Endodermal cell (in vitro differentiated cells): ENCODE measurements around the gene RAP2A. TPM values are rescaled to one million over a fixed set of nuclear protein-coding genes. Genes with fewer than 3 reads are reported as not detected.

ENCODE experiments used
- DNase-seq: peaks from one replicate; pipeline ENCODE4 v3.0.0-alpha.2; 2017
- H3K27ac ChIP-seq: 2 replicates; pipeline ENCODE4 v1.5.1; 2013; ENCODE audit warnings: mild to moderate bottlenecking, low read depth, low read length, moderate library complexity
- H3K27me3 ChIP-seq: 2 replicates; pipeline ENCODE4 v1.6.1; 2013; ENCODE audit warnings: mild to moderate bottlenecking, low read length, moderate library complexity; ENCODE audit not compliant: insufficient read depth, control insufficient read depth, poor library complexity, severe bottlenecking
- H3K36me3 ChIP-seq: 2 replicates; pipeline ENCODE4 v1.7.0; 2013; ENCODE audit warnings: mild to moderate bottlenecking, low read length, moderate library complexity; ENCODE audit not compliant: control insufficient read depth, insufficient read depth
- H3K4me1 ChIP-seq: one replicate; pipeline ENCODE4 v1.7.0; 2013; ENCODE audit warnings: low read length; ENCODE audit not compliant: control insufficient read depth, insufficient read depth
- H3K4me3 ChIP-seq: 2 replicates; pipeline ENCODE4 v1.5.1; 2013; ENCODE audit warnings: mild to moderate bottlenecking, low read length, moderate library complexity
- H3K9ac ChIP-seq: 2 replicates; pipeline ENCODE4 v1.6.1; 2013; ENCODE audit warnings: mild to moderate bottlenecking, low read length, moderate library complexity; ENCODE audit not compliant: poor library complexity, severe bottlenecking; ENCODE audit errors: extremely low read depth
- H3K9me3 ChIP-seq: 2 replicates; pipeline ENCODE4 v1.6.1; 2013; ENCODE audit warnings: mild to moderate bottlenecking, low read length, moderate library complexity; ENCODE audit not compliant: control insufficient read depth
- H3K27ac Mint-ChIP-seq: 2 replicates; pipeline ENCODE4 v1.8.0; 2020; ENCODE audit warnings: mixed read lengths
- H3K27me3 Mint-ChIP-seq: 2 replicates; pipeline ENCODE4 v1.8.0; 2021; ENCODE audit warnings: mild to moderate bottlenecking, mixed read lengths; ENCODE audit not compliant: insufficient read depth
- H3K36me3 Mint-ChIP-seq: 2 replicates; pipeline ENCODE4 v1.8.0; 2020; ENCODE audit warnings: low read depth, mixed read lengths
- H3K4me1 Mint-ChIP-seq: 2 replicates; pipeline ENCODE4 v1.8.0; 2020; ENCODE audit warnings: mixed read lengths
- H3K4me3 Mint-ChIP-seq: 2 replicates; pipeline ENCODE4 v1.8.0; 2020; ENCODE audit warnings: mild to moderate bottlenecking, moderate library complexity, mixed read lengths
- H3K9me3 Mint-ChIP-seq: 2 replicates; pipeline ENCODE4 v1.8.0; 2020; ENCODE audit warnings: mild to moderate bottlenecking, mixed read lengths
- WGBS, 2 experiments: methylation state at CpG; one replicate each; pipeline versions ENCODE4 v1.1.5 to v1.1.7; 2013; ENCODE audit warnings: missing lambda C conversion rate in 2 of 2, mixed read lengths in 1 of 2; ENCODE audit not compliant: insufficient coverage in 1 of 2, insufficient read length in 1 of 2; 5-methylcytosine and 5-hydroxymethylcytosine counted together
- total RNA-seq, 2 donors: library from RNA; stranded (reverse); fragmentation: NEBNext Ultra II Directional in 1 of 2; extraction: Animal tissue kit (Norgen Biotek cat#: 25700) in 1 of 2; gene quantifications; 2 replicates in 1 of 2; 3 replicates in 1 of 2; pipeline ENCODE4 v1.2.1, GENCODE V29; 2021
- TF ChIP-seq, protein P1 (sequence below): fragments of 200-600 bp; sonication (generic); conservative IDR thresholded peaks from 2 replicates; pipeline ENCODE4 v1.5.0; 2021; ENCODE audit warnings: antibody characterized with exemption, mild to moderate bottlenecking

RAP2A gene
- total RNA-seq, 2 donors from 2014 or later, result 76.7 to 83.9 TPM

DNA sequence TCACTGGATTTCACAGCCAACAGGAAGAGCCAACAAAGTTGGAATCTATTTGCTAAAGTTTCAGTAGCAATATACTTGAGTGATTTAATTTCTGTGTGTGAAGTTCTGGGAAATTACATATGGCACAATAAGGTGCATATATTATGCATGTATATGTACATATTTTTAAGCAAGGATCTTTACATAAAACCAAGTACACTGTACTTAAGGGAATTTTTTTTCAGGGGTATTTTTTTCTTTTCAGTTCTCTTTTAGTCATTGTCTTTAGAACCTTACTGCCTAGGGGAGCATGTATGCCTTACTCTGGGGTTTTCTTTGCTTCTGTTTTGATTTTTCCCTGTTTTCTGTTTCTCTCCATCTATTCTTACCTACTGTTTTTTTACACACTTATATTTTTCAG lies 7.4 kb downstream of the RAP2A start:
- TF ChIP-seq, protein P1, sequence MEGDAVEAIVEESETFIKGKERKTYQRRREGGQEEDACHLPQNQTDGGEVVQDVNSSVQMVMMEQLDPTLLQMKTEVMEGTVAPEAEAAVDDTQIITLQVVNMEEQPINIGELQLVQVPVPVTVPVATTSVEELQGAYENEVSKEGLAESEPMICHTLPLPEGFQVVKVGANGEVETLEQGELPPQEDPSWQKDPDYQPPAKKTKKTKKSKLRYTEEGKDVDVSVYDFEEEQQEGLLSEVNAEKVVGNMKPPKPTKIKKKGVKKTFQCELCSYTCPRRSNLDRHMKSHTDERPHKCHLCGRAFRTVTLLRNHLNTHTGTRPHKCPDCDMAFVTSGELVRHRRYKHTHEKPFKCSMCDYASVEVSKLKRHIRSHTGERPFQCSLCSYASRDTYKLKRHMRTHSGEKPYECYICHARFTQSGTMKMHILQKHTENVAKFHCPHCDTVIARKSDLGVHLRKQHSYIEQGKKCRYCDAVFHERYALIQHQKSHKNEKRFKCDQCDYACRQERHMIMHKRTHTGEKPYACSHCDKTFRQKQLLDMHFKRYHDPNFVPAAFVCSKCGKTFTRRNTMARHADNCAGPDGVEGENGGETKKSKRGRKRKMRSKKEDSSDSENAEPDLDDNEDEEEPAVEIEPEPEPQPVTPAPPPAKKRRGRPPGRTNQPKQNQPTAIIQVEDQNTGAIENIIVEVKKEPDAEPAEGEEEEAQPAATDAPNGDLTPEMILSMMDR, result no peak
- no peak overlapping the region for H3K4me3 ChIP-seq
- no peaks in the 10 kb centered on the region for H3K4me1 ChIP-seq

DNA sequence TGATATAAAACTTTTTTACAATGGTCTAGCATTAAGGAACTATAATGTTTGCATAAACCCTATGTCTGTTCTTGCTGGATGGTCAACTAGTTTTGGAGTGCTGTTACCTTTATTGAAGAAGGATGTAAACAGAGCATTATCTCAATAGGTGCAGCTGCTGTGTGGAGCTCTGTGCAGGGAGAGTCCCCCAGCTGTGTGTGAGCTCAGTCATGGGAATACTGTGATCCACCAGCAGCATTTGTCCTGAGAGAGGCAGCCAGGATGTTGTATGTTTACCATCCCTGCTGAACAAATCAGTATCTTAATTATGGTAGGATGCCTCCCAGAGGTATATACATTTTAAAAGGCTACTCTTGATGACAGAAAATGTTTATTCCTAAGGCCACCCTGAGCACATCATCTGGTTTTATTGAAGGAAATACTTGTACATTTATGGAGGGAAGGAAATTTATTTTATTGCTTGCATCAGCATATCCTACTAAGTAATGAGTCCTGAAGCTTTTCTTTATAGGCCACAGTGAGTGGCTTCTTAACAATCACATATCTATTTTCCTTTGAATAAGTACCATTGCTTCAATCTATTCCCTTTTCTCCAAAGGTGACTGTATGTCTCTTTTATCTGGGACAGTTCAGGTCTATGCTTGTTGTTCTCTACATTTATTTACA lies 11.7 kb downstream of the RAP2A start:
- Histone ChIP-seq H3K4me3 (no peak overlapping the region), H3K9me3 (no peaks in the 10 kb centered on the region), H3K4me1 (peaks cover 6% of the 10 kb centered on the region), H3K27ac (no peak overlapping the region), H3K9ac (no peak overlapping the region), H3K27me3 (no peaks in the 10 kb centered on the region), H3K36me3 (peaks cover 92% of the 10 kb centered on the region)
- Mint-ChIP-seq H3K4me1 (peaks cover 21% of the 10 kb centered on the region), H3K27me3 (no peaks in the 10 kb centered on the region), H3K4me3 (no peak overlapping the region), H3K36me3 (peaks cover 44% of the 10 kb centered on the region), H3K27ac (no peak overlapping the region), H3K9me3 (no peaks in the 10 kb centered on the region)
- TF ChIP-seq, protein P1, result no peak
- no peak for DNase-seq

More for the DNA sequence above, 7.4 kb downstream of the RAP2A start:
- H3K27me3 Mint-ChIP-seq, result no peaks in the 10 kb centered on the region
- peaks cover 14% of the 10 kb centered on the region for H3K4me1 Mint-ChIP-seq
- H3K9ac ChIP-seq, result no peak overlapping the region
- H3K27ac Mint-ChIP-seq, result no peak overlapping the region
- H3K9me3 Mint-ChIP-seq, result no peaks in the 10 kb centered on the region
- no peaks in the 10 kb centered on the region for H3K27me3 ChIP-seq
- no peaks in the 10 kb centered on the region for H3K9me3 ChIP-seq
- DNase-seq, result no peak
- H3K4me3 Mint-ChIP-seq, result no peak overlapping the region
- H3K36me3 Mint-ChIP-seq, result peaks cover 31% of the 10 kb centered on the region
- peaks cover 90% of the 10 kb centered on the region for H3K36me3 ChIP-seq
- no peak overlapping the region for H3K27ac ChIP-seq

DNA sequence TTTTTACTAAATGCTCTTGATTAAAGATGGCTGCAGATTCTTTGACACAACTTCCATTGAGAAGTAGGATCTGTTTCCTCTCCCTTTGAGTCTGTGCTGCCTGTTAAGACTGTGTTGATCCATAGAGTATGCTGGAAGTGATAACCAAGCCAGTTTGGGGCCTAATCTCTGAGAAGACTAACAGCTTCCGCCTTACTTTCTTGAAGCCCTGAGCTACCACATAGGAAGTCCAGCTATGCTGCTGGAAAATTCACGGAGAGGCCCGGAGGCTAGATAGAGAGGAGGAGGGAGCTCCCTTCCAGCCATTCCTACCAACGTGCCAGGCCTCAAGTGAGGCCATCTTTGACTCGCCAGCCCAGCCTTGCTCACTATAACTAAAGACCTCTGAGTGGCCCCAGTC lies 12.5 kb downstream of the RAP2A start:
- Histone ChIP-seq H3K9me3 (no peaks in the 10 kb centered on the region), H3K27me3 (no peaks in the 10 kb centered on the region), H3K4me3 (no peak overlapping the region), H3K27ac (no peak overlapping the region), H3K9ac (no peak overlapping the region), H3K36me3 (peaks cover 93% of the 10 kb centered on the region), H3K4me1 (peaks cover 6% of the 10 kb centered on the region)
- Mint-ChIP-seq H3K9me3 (no peaks in the 10 kb centered on the region), H3K36me3 (peaks cover 46% of the 10 kb centered on the region), H3K27me3 (no peaks in the 10 kb centered on the region), H3K4me1 (peaks cover 21% of the 10 kb centered on the region), H3K4me3 (no peak overlapping the region), H3K27ac (no peak overlapping the region)
- DNase-seq, result no peak
- TF ChIP-seq, protein P1, result no peak
- 94 to 96% methylated on average over 5 of the region's 5 CpGs for WGBS, 2 experiments
